Stimulated activated CD4-positive, alpha-beta T cell treated with anti-CD3 and anti-CD28 coated beads, TNF-alpha, amount 100 ng/mL, for 4 hours (primary cell): Measurements from ENCODE around the gene HS3ST5.
"Not testable (repeated sequence)": the region's sequence is repeated elsewhere in the genome, so short reads cannot be mapped to it uniquely, and the experiment has no call there.

Experiments
- DNase-seq, 3 experiments: peaks; one replicate each; pipeline ENCODE4 v3.0.0-alpha.2; 2020; ENCODE audit warnings: low read depth in 3 of 3

The HS3ST5 gene

DNA sequence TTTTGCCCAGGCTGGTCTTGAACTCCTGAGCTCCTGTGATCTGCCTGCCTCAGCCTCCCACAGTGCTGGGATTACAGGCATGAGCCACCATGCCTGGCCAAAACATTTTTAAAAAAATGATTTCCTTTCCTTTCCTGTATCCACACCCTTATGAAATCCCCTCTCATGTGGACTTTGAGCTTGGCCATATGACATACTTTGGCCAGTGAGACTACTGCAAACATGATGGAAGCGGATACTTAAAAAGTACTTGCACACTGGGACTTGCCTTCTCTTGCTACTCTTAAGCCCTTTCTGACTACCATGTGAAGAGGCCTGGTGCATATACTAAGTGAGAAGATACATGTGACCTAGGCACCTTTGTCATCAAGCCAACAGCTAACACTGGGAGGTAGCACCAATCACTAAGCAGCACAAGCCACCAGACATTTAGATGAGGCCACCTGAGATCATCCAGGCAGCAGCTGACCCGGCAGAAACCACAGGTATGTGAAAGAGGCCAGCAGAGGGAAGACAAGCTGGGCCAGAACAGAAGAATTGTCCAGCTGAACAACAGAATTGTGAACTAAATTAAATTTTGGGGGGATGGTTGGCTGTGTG is 293.4 kb downstream of the HS3ST5 start:
- DNase-seq = no peak

DNA sequence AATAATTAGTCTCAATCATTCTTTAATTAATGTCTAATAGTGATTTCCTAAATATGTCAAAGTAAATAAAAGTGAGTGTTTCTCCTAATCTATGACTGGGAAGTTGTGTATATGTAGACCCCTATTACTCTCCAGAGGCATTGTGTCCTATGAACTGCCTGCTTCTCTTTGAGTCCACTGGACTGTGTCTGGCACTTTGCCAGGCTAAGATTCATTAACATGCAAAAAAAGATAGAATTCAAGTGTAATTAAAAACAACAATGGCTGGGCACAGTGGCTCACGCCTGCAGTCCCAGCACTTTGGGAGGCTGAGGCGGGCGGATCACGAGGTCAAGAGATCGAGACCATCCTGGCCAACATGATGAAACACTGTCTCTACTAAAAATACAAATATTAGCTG is 298.3 kb downstream of the HS3ST5 start:
- not testable (repeated sequence) for DNase-seq

- no peak for DNase-seq
Measured at GRCh38 chr6:114042267-114043016, 300.4 kb downstream of the HS3ST5 start.

DNA sequence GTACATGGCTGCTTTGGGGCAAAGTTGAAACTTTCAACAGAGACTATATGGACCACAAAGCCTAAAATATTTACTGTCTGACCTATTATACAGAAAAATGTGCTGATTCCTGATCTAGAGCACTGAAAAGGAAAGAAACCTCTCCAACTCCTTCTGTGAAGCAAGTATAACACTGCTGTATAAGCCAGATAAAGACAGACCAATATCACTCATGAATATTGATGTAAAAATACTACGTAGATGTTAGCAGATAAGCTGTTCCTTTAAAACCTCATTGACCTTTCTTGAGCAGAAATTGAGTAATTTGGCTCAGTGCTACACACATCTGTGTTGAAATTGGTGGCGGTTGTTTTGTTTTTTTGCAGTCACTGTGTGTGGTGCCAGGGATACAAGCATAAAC is 302.0 kb downstream of the HS3ST5 start:
- no peak for DNase-seq

DNA sequence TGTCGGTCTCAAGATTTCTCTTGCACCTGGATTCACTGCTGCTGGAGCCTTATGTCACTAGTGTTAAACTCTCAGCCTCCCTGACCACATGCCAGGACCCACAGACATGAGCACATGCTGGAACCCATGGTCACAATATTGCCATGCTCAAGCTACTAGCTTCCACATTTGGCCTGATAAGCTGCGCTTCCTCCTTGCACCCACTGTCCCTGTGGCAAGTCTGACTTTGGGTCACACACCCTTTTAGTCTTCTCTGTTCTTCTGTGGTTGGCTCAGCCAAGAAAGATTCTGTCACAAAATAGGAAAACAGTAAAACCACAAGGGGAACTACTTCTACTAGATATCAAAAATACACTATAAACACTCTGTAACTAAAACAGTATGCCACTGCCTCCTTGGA is 303.0 kb downstream of the HS3ST5 start:
- no peak for DNase-seq

DNA sequence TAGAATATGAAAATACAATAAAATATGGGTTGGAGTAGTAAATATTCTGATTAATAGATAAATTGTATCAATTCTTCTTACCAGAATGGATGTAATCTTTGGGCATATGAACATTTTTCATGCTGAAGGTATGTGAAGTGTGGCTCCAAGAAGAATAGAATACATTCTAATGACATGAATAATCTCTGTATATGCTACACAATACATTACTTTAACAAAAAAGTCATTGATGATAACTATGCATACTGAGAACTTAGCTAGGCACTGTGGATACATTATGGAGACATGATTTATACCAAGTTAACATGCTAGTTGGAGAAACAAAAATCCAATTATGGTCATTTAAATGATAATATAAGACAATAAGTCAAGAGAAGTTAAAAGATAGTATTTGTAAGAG is 309.2 kb downstream of the HS3ST5 start:
- DNase-seq = no peak

- no peak for DNase-seq
Measured at GRCh38 chr6:114032721-114033120, 310.1 kb downstream of the HS3ST5 start.

DNA sequence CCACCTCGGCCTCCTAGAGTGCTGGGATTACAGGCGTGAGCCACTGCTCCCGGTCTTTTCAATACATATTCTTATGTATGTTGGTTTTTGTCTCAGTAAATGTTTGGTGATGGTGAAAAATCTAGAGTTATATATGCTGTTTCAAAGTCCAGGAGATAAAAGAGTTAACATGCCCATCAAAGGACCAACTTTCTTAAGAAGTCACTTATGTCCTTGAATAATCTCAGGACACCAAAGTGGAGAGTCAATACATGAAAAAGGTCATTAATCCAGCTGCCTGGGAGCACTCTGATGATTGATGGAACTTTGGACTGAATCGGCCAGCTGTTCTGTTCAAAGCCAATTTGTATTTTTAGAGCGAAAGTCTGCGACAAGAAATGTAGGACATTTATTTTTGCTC is 312.1 kb downstream of the HS3ST5 start:
- DNase-seq = no peak

- DNase-seq = no peak
Measured at GRCh38 chr6:114024746-114025145, 318.1 kb downstream of the HS3ST5 start.

- DNase-seq = no peak
Measured at GRCh38 chr6:114020196-114020595, 322.6 kb downstream of the HS3ST5 start.

DNA sequence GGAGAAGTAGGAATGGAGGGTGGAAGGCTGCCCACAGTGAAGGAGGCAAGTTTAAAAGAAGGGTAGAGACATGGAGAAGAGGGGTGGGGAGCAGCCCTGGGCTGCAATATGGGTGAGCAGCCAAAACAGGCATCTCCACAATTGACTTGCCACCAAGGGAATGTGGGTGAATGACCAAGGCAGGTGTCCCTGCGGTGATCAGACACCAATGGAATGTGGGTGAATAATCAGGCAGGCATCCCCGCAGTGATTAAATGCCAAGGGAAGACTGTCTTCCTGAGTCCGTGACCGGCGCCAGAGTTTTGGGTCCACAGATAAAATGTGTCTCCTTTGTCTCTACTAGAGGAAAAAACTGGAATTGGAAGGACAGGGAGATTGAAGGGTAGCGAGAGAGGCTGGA is 325.7 kb downstream of the HS3ST5 start:
- DNase-seq = not testable (repeated sequence)

- not testable (repeated sequence) for DNase-seq
Measured at GRCh38 chr6:114014106-114014505, 328.7 kb downstream of the HS3ST5 start.

DNA sequence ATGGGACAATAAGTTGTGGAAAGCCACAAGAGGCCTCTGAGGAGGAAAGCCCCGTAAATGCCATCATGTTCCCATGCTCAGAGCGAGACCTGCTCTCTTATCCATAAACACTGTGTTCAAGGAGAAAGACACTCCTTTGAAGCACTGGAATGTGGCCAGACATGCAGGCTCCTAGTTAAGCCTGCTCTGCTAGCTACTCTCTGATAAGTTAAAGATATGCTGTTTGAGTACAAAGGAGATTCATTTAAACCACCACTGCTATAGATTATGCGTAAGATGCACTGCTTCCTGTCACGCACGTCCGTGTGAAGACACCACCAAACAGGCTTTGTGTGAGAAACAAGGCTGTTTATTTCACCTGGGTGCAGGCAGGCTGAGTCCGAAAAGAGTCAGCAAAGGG is 331.3 kb downstream of the HS3ST5 start:
- not testable (repeated sequence) for DNase-seq

- no peak for DNase-seq
Measured at GRCh38 chr6:114010540-114010939, 332.3 kb downstream of the HS3ST5 start.

DNA sequence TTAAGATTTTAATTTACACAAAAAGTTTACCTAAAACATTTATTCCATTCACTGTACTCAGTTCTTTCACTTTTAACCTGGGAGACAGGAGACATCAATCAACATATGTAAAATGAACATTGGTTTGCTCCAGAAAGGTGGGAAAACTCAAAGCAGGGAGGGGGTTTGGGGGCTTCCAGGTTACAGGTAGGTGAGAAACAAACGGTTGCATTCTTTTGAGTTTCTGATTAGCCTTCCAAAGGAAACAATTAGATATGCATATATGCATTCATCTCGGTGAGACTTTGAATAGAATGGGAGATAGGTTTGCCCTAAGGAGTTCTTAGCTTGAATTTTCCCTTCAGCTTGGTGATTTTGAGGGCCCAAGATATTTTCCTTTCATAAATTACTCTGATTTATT is 333.6 kb downstream of the HS3ST5 start:
- DNase-seq = no peak

DNA sequence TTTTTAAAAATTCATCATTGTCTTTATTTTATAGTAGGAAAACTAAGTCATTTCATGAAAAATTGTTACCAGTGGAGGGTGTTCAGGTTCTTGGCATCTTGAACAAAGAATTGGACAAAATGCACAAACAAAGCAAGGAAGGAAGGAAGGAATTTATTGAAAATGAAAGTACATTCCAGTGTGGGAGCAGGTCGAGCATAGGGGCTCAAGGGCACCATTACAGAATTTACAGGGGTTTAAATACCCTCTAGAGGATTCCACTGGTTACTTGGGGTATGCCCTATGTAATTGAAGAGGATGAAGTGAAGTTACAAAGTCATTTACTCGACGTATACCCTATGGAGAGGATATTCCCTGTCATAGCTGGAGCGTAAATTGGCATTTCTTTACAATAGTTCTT is 334.5 kb downstream of the HS3ST5 start:
- no peak for DNase-seq

- DNase-seq = no peak
Measured at GRCh38 chr6:114007516-114007915, 335.3 kb downstream of the HS3ST5 start.
